Heart left ventricle (tissue), 16 donors: ENCODE data around the gene PGC. TPM values are rescaled to one million over a fixed set of nuclear protein-coding genes. Genes with fewer than 3 reads are reported as not detected.

Experiments used
- ATAC-seq, 4 donors: fragments of 200-7000 bp; cut with Tn5 transposase; one replicate each; pipeline ENCODE4 v1.9.1; 2020 to 2022; ENCODE audit warnings: moderate library complexity in 4 of 4, mild to moderate bottlenecking in 3 of 4, moderate number of reproducible peaks in 1 of 4
- DNase-seq, 5 donors: peaks; one replicate each; pipeline ENCODE4 v3.0.0-alpha.2; 2020
- H3K27ac ChIP-seq, 12 donors: fragments of 200-600 bp; sonication (generic) in 4 of 12; one replicate each; pipeline versions ENCODE4 v1.5.0 to v1.8.0; 2016 to 2022; ENCODE audit warnings: mild to moderate bottlenecking in 2 of 12
- H3K27me3 ChIP-seq, 9 donors: fragments of 200-600 bp; sonication (generic) in 2 of 9; one replicate each; pipeline versions ENCODE4 v1.5.1 to v1.8.0; 2016 to 2022; ENCODE audit warnings: mild to moderate bottlenecking in 3 of 9
- H3K36me3 ChIP-seq, 9 donors: fragments of 200-600 bp; sonication (generic) in 2 of 9; one replicate each; pipeline versions ENCODE4 v1.5.0 to v1.8.0; 2018 to 2022; ENCODE audit warnings: mild to moderate bottlenecking in 2 of 9
- H3K4me1 ChIP-seq, 12 donors: fragments of 200-600 bp; sonication (generic) in 4 of 12; one replicate each; pipeline versions ENCODE4 v1.5.0 to v1.8.0; 2016 to 2022; ENCODE audit warnings: mild to moderate bottlenecking in 3 of 12
- H3K4me3 ChIP-seq, 12 donors: fragments of 200-600 bp; sonication (generic) in 4 of 12; one replicate each; pipeline versions ENCODE4 v1.5.0 to v1.8.0; 2017 to 2022; ENCODE audit warnings: mild to moderate bottlenecking in 9 of 12, moderate library complexity in 4 of 12
- H3K9me3 ChIP-seq, 12 donors: fragments of 200-600 bp; sonication (generic) in 4 of 12; one replicate each; pipeline versions ENCODE4 v1.5.0 to v1.8.0; 2016 to 2022; ENCODE audit warnings: mild to moderate bottlenecking in 1 of 12
- POLR2A ChIP-seq, 2 donors: fragments of 450-650 bp; IDR thresholded peaks; one replicate each; pipeline ENCODE4 v1.6.1; 2017; ENCODE audit warnings: antibody characterized with exemption in 2 of 2, mild to moderate bottlenecking in 2 of 2, moderate library complexity in 2 of 2
- WGBS, 4 donors: extraction: QIAGEN DNeasy Blood & Tissue Kit in 2 of 4; methylation state at CpG; one replicate each; pipeline versions ENCODE4 v1.1.5 to v1.1.7; 2013 to 2018; 5-methylcytosine and 5-hydroxymethylcytosine counted together
- intact Hi-C, 10 donors: fragments of 100-400 bp; cut with DNase I; formaldehyde crosslinking; loops; one replicate each; pipeline versions ENCODE4 v1.11.1 to v1.14.2; 2022
- polyA plus RNA-seq, 2 donors: library from polyadenylated mRNA; stranded (reverse); fragments of 200-250 nt; gene quantifications; one replicate each; pipeline ENCODE4 v1.2.3, GENCODE V29; 2013
- total RNA-seq, 9 donors: library from RNA; depleted of rRNA in 2 of 9; stranded (reverse); fragments of >200 nt in 2 of 9; fragmentation: NEBNext Ultra II Directional in 3 of 9; extraction: Animal tissue kit (Norgen Biotek cat#: 25700) in 3 of 9; gene quantifications; one replicate each; pipeline versions ENCODE4 v1.1.0 to v1.2.4, GENCODE V29; 2016 to 2023
- TF ChIP-seq, protein P1 (sequence below), 12 donors: fragments of 200-600 bp; sonication (generic) in 4 of 12; IDR thresholded peaks; one replicate each; pipeline versions ENCODE4 v1.5.0 to v1.8.0; 2018 to 2022; ENCODE audit warnings: antibody characterized with exemption in 12 of 12, mild to moderate bottlenecking in 5 of 12
- donor health status: ischemic (EF 13 %, LVEDD 7.1; RV severe dilation, severe dysfunction).
- donor health status: healthy with polysubstance abuse.
- donor health status: DM: no; HTN: yes; CAD: no.
- donor health status: DM: no; HTN: no; CAD: no.
- donor health status: ischemic (EF 25% LVEDD 6.9; RV normal size, moderate dysfunction).
- donor health status: ischemic (EF 25% LVEDD 5.7; RV mildly dilated, moderate dysfunction).
- donor health status: healthy.
- donor health status: DM: yes; HTN: yes; CAD: no.
- donor health status: ischemic (EF 35%, LVEDD 5.7; RV mildly dilated, moderate dysfunction).
- donor health status: nonischemic (EF 11% LVEDD 7.7; RV severe dilation, severe dysfunction).
- donor health status: DM: yes; HTN: yes; CAD: no.
- donor health status: PGD.
- donor health status: ischemic (EF 29% LVEDD 5.4; RV normal size, mild dysfunction).
- donor health status: nonischemic (EF 23%, LVEDD 6.1; RV moderate dilation, normal function).

Gene PGC
- total and polyA plus RNA-seq, 11 donors = 1.1 TPM; not detected in 10

DNA sequence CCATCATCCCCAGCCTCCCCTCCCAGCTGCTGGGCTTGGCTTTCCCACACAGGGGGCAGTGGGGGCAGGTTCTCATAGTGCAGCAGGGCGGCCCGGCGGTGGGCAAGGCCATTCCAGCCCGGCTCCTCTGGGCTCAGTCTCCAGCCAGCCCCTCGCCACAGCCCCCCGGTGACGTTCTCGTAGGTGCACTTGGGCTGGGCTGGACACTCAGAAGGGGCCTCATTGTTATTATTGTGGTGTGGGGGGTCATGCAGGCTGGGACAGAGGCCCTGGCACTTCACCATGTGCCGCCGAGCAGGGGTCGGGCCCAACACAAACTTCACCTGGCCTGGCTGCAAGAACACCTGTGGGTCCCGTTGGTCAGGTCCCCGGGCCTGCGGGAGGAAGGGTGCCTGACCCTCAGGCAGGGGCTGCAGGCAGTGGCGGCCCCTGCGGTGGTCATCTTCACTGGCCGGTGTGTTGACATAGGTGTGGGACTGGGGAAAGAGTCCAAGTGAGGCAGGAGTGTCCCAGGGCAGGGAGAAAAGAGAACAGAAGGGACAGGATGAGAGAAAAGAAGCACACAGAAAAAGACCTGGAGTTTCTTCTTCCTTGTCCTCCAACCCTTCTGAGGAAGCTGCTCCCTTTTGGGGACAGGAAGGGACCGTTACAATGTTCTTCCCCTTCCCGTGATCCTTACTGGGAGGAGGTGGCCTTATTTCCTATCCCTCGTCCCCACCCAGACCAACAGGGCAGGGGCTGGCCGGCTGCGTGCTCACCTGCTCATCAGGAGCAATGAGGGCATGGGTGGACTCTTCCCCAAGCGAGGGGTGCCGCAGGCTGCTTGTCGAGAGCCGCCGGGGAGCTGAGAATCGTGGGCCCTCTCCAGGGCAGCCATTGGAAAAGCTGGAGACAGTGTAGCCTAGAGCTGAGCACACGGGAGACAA lies 24.1 kb upstream of the PGC start:
- DNase-seq = no peak
- 86 to 92% (median 89%) methylated on average over 28 to 29 of the region's 29 CpGs for WGBS, 4 donors
- no peak for TF ChIP-seq POLR2A (IDR thresholded peaks at IDR 0.05)
- TF ChIP-seq, protein P1, sequence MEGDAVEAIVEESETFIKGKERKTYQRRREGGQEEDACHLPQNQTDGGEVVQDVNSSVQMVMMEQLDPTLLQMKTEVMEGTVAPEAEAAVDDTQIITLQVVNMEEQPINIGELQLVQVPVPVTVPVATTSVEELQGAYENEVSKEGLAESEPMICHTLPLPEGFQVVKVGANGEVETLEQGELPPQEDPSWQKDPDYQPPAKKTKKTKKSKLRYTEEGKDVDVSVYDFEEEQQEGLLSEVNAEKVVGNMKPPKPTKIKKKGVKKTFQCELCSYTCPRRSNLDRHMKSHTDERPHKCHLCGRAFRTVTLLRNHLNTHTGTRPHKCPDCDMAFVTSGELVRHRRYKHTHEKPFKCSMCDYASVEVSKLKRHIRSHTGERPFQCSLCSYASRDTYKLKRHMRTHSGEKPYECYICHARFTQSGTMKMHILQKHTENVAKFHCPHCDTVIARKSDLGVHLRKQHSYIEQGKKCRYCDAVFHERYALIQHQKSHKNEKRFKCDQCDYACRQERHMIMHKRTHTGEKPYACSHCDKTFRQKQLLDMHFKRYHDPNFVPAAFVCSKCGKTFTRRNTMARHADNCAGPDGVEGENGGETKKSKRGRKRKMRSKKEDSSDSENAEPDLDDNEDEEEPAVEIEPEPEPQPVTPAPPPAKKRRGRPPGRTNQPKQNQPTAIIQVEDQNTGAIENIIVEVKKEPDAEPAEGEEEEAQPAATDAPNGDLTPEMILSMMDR (IDR thresholded peaks at IDR 0.05) = no peak
- Histone ChIP-seq H3K4me1 (peaks cover 0 to 28% (median 18%) of the 10 kb centered on the region in 12 donors), H3K27me3 (no peaks in the 10 kb centered on the region), H3K27ac (no peak overlapping the region), H3K4me3 (no peak overlapping the region), H3K36me3 (peaks cover 0 to 71% (median 58%) of the 10 kb centered on the region in 9 donors), H3K9me3 (no peaks in the 10 kb centered on the region)
- ATAC-seq = no peak
- intact Hi-C loops = loop anchor here in 5 of 10 donors (5.0 to 10.0 kb wide), 5 partner anchors 34 to 407 kb away; partner anchors contain the start of gene TFEB (in 1 of the 5)

DNA sequence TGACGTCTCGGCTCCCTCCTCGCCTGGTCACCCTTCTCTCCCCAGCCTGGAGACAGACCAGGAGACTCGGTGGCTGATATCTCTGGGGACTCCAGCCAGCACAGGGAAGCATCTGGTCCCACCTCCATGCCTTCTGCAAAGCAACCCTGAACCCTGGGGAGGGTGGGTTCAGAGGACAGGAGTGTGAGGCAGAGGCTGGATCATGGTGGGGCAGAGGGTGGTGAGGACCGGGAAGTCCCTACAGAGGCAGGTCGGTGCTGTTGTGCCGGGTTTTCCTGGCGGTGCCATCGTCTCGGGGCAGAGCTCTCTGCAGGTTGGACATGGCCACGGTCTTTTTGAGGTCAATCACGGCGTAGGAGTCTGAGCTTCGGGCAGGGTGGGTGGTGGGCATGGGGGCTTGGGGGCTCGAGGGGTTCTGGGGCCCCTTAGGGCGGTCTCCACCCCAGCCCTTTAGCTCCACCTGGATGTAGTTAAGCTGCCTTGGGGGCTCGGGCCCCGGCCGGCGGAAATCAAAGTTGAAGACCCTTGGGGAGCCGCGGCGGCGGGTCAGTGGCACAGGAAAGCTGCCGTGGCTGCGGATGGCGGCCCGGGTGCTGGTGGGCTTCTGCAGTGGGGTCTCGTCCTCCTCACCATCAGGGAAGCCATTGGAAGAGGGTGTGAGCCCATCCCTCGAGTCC lies 23.3 kb upstream of the PGC start:
- TF ChIP-seq POLR2A (IDR thresholded peaks at IDR 0.05) = no peak
- TF ChIP-seq, protein P1 (IDR thresholded peaks at IDR 0.05) = no peak
- 91 to 92% (median 92%) methylated on average over 28 to 30 of the region's 30 CpGs for WGBS, 4 donors
- H3K27ac ChIP-seq = no peak overlapping the region
- intact Hi-C loops = loop anchor here in 5 of 10 donors (5.0 to 10.0 kb wide), 5 partner anchors 33 to 406 kb away; partner anchors contain the start of gene TFEB (in 1 of the 5)
- H3K9me3 ChIP-seq = no peaks in the 10 kb centered on the region
- H3K27me3 ChIP-seq = no peaks in the 10 kb centered on the region
- DNase-seq (no peak), ATAC-seq (no peak)
- H3K4me1 ChIP-seq = peaks cover 0 to 28% (median 19%) of the 10 kb centered on the region in 12 donors
- H3K36me3 ChIP-seq = peaks cover 0 to 63% (median 54%) of the 10 kb centered on the region in 9 donors
- no peak overlapping the region for H3K4me3 ChIP-seq

DNA sequence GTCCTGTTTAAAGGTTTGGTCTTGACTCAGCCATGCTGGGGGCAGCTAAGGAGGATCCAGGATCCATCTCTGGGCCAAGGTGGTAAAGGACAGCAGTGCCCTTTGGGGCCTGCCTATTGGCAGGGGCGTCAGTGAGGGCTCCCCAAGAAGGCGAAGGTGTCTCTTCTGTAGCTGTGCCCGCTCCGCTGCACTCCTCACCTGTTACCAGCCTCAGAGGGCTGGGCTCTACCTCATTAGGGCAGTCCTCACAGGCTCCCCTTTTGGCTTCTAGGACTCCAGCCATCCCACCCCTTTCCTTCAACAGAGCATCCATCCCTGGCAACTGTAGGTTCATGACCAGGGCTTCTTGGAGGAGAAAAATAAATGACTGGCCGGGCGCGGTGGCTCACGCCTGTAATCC lies 22.2 kb upstream of the PGC start:
- 94 to 100% (median 97%) methylated on average over 8 of the region's 8 CpGs for WGBS, 4 donors
- H3K27ac ChIP-seq = no peak overlapping the region
- no peak for ATAC-seq
- H3K9me3 ChIP-seq = no peaks in the 10 kb centered on the region
- no peak overlapping the region for H3K4me3 ChIP-seq
- peaks cover 0 to 51% (median 43%) of the 10 kb centered on the region in 9 donors for H3K36me3 ChIP-seq
- no peaks in the 10 kb centered on the region for H3K27me3 ChIP-seq
- no peak for DNase-seq
- intact Hi-C loops = loop anchor here in 1 of 10 donors (5.0 kb wide), 1 partner anchor 62 kb away; no protein-coding TSS in a partner anchor
- H3K4me1 ChIP-seq = peaks cover 0 to 28% (median 19%) of the 10 kb centered on the region in 12 donors
- TF ChIP-seq, protein P1 (IDR thresholded peaks at IDR 0.05) = no peak
- no peak for TF ChIP-seq POLR2A (IDR thresholded peaks at IDR 0.05)
